ENCODE data around the gene UFC1.
A peak's percentile ranks its signal among the peaks of the same experiment; 100 is the strongest.

The UFC1 gene

DNA sequence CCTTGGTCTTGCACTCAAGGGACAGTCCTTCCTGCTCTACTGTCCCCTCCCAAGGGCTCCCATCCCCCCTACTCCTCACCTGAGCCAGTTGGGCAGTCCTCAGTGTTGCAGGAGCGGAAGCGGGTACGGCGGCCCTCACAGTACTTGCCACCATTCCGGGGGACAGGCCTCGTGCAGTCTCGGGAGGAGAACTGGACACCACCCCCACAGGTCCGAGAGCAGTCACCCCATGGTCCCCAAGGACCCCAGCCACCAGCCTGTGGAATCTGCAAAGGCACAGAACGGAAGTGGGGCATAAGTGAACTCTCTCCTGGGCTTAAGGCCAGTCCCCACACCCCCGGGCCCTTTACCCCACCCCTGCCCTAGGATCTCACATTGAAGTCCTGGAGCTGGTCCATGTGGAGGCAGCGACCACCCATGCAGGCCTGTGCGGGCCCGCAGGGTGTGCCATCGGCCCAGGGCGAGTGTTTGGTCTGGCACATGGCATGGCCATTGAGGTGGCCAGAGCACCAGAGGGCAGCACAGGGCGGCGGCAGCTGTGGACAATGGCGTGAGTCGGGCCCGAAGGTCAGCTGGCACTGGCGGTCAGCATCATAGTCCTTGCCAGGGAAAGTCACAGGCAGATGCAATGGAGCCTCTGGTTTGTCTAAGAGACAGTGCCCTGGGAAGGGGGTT lies 39.9 kb downstream of the UFC1 start:
- no peak for DNase-seq (ENCODE audit: low read depth)

- no peak for DNase-seq (ENCODE audit: low read depth)
Observed at GRCh38 chr1:161195171-161195570, 41.4 kb downstream of the UFC1 start.

GRCh38 chr1:161196111-161196510 lies 42.3 kb downstream of the UFC1 start:
- DNase-seq (ENCODE audit: low read depth) = no peak

DNA sequence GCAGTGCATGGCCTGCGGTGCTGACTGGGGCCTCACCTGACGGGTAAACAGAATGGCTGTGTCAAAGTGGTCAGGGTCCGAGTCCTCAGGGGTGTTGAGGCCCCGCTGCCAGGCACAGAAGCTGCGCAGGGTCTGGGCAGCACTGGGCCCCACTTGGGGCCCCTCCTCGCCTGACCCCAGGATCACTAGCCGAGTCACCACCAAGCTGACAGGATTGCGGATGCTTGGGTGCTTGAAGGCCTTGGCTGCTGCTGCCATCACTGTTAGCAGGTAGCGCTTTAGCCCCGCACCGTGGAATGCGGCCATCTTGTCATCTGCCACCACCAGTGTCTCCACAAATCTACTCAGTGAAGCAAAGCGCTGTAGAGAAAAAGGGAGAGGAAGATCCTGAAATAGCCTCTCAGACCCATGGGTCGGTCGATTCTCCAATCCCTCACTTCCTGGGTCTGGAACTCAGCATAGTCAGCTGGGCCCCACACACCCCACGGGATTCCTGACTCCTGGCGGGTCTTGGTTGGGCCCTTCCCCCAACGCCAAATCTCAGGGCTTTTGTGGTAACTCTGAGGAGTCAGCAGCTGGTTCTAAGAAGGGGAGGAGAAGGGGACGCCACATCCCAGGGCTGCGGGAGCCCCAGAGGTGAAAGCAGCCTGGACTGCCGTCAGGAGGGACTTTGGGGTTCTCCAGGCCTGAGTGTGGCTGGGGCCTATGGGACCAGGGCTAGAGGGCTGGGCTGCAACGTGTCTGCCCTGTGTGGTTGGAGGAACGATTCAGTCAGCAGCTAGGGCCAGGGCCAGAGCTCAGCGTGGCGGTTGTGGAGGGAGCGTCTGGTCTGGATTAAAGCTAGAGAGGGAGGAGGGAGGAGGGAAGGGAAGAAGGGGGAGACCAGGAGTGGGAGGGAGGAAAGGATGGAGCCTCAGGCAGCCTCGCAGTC lies 43.0 kb downstream of the UFC1 start:
- no peak for DNase-seq (ENCODE audit: low read depth)

- DNase-seq (ENCODE audit: low read depth) = no peak
Observed at GRCh38 chr1:161197560-161198193, 43.9 kb downstream of the UFC1 start.

DNA sequence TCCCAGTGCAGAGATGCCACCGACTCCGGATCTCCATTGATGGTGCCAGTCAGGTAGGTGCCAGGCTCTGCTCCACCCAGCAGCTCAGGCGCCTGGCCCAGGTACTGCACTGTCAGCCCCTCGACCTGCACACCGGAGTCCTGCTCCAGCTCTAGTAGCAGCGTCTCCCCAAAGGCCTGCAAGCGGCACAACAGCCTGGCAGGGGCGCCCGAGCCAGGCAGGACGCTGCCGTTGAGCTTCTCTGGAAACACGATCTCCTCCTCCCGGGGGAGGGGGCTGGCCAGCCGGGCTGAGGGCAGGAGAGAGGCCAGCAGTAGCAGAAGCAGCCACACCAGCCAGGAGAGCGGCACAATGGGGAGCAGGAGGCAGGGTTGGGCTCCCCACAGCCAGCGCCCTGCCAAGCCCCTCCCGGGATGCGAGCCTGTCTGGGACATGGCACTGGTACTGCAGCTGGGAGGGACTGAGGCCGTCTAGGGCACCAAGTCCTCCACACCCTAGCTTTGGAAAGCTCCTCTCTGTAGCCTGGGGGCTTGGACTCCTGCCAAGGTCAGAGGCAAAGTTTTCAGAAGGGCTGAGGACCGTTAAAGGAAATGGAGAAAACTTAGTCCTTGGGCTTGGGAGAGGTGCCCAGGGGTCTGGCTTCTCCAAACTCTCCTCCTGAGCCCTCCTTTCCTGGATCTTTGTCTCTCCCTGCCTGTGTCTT lies 44.6 kb downstream of the UFC1 start:
- no peak for DNase-seq (ENCODE audit: low read depth)

GRCh38 chr1:161198897-161199431 lies 45.2 kb downstream of the UFC1 start, which contains the start of gene ADAMTS4:
TSS of gene ADAMTS4 (minus strand) at chr1:161199054. CDS start at chr1:161198627, 427 bp downstream.
- no peak for DNase-seq (ENCODE audit: low read depth)

DNA sequence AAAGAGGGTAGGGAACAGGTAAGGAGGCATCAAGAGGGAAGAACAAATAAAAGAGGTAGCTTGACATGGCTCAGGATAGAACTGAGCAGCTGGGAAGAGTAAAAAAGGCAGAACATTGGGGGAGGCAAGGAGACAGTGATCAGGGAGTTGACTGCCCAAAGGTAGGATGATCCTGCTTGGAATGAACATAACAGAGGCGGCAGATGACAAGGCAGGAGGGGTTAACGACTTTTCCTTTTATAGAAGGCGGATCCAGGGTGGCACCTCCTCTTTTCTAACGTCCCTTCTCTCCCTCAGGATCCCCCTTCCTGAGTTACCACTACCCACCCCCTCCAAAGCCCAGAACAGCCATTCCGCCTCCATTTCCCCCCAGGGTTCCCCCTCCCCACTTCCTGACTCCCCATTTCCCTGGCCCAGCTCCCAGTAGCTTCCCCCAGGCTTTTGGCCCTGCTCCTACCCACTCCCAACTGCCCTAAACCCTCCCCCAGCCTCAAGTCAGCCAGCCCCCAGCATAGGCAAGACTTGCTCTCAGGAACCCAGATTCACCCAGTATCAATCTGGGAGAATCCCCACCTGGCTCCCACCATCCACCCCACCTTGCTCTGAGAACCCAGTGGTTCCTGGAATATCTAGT lies 45.8 kb downstream of the UFC1 start:
- DNase-seq (ENCODE audit: low read depth) = no peak

DNA sequence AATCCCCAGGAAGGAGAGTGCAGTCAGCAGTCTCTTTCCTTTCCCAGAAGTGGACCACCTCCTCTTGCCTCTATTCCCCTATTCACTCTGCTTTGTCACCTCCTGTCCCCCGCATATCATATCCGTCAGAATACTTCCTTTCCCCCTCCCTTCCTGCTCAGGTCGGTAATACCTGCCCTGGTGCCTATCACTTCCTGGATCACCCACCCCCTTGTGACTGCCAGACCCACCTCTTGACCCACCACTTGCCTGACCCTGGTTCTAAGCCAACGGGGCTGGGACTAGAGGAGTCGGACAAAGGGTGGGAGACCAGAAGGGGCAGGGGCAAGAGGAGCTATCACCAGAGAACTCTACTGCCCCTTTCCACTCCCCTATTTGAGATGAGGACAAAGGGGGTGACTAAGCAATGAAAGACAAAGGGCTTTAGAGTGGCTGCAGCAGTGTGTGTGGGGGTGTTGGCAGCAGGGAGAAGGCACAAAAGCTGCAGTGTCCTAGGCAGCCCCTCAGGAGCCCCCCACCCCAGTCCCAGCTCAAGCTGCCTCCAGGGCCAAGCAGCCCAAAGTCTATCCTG lies 46.7 kb downstream of the UFC1 start:
- DNase-seq (ENCODE audit: low read depth) = no peak

DNA sequence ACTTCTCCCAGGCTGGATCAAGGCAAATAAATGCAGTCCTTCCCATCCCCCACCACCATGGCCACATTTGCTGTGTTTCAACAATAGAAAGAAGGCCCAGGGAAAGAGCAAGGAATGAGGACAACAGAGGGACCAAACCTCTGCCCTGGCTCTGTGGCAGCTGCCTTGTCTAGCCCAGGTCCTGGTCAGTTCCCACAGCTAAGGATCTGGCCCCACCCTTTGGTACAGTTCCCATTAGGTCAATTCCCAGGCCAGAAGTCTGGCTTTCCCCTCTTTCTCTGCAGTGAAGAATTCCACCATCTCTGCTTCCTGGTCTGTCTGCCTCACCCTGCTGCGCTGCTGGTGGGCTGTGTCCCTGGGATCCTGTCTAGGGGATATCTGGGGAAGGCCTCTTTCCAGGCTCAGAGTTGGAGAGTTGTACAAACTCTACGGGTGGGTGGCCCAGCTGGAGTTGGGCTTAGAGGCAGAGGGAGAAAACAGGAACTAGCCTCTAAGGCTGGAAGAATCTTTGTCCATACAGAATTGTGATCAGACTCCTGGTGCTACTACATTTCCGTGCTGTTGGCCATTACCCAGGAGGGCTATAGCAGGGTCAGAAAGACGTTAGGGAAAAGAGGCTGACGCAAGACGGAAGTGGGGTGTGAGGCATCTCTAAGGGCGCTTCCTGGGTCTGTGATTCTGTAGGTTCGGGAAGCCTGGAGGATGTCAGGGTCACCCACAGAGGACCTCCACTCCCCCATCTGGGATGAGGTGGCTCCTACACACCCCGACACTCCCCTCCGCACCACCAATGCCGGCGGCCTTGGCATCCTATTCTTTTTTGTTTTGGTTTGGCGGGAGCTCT lies 47.4 kb downstream of the UFC1 start:
- no peak for DNase-seq (ENCODE audit: low read depth)

DNA sequence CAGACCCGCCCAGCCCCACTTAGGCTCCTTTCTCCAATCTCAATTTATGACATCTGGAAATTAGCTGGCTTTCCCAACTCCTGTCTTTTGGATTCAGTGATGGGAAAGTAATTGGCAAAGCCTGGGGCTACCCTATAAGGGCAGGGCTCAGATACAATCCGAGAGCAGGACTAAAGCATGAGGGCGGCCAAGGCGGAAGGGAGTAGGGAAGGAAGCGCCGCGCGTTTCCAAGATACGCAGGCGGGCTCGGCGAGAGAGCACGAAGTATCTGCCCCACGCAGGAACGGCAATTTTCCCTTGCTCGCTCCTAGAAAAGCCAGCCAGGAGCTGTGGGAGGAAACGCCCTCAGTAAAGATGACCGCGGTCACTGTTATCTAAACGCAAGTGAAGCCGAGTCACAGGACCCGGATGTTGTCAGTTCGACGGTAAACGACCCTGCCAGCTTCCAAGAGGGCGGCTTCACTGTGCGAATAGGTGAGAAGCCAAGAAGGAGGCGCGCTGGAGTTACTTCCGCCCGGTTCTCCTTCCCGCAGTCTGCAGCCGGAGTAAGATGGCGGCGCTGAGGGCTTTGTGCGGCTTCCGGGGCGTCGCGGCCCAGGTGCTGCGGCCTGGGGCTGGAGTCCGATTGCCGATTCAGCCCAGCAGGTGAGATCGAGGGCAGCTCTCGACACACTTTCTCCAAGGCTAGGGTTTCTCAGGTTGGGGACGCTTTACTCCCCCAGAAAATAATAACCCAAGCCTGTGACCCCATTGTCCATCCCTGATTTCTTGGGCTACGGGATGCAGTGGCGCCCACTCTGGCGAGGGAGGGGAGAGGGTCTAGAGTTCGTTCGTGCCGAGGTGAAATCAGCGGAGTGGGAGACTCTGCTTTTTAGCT lies 48.3 kb downstream of the UFC1 start, which contains the start of gene NDUFS2:
TSS of gene NDUFS2 (plus strand) at position 532 of the 877 bp plus-strand sequence. CDS start at position 551, 19 bp downstream.
- DNase-seq (ENCODE audit: low read depth) = peak; percentile 94

GRCh38 chr1:161206411-161207140 lies 52.8 kb downstream of the UFC1 start:
- DNase-seq (ENCODE audit: low read depth) = no peak

DNA sequence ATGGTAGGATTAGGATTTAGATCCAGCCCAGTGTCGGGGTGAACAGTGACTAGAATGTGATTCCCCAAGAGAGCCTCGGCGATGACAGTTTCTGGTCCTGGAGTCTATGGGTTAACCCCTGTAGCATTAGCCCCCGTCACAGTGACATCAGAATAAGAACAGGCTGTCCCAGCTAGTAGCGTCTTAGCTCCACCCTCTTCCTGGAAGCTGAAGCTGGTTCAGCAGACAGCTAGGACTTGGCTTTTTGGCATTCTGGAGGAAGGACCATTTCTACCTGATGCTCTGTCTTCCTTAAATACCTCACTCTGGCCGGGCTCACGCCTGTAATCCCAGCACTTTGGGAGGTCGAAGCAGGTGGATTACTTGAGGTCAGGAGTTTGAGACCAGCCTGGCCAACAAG lies 53.4 kb downstream of the UFC1 start:
- DNase-seq (ENCODE audit: low read depth) = no peak
